GM12891 (cell line): Measurements from ENCODE around the gene MAPT.

Experiments used
- DNase-seq: peaks from one replicate; pipeline ENCODE4 v3.0.0; 2011; ENCODE audit warnings: low spot score; ENCODE audit not compliant: insufficient read length
- FAIRE-seq: peaks from 2 replicates; lab custom pipeline; 2011; peaks lifted over from hg19 to GRCh38; lab: Jason Lieb, UNC
- PAX5 ChIP-seq: IDR thresholded peaks from 2 replicates; pipeline ENCODE4 v1.6.1; 2011; ENCODE audit warnings: low read length, moderate library complexity, mild to moderate bottlenecking; ENCODE audit not compliant: insufficient read depth, severe bottlenecking
- POLR2A ChIP-seq: IDR thresholded peaks from 2 replicates; pipeline ENCODE4 v1.6.1; 2011; ENCODE audit warnings: low read depth, low read length, control low read depth
- POLR2AphosphoS5 ChIP-seq: IDR thresholded peaks from 2 replicates; pipeline ENCODE4 v1.6.1; 2011; ENCODE audit warnings: low read depth, low read length, control low read depth
- POU2F2 ChIP-seq: IDR thresholded peaks from 2 replicates; pipeline ENCODE4 v1.6.1; 2011; ENCODE audit warnings: low read depth, mild to moderate bottlenecking, control low read depth, low read length, moderate library complexity
- SPI1 ChIP-seq: IDR thresholded peaks from 2 replicates; pipeline ENCODE4 v1.6.1; 2011; ENCODE audit warnings: low read depth, low read length, control low read depth
- TAF1 ChIP-seq: IDR thresholded peaks from 2 replicates; pipeline ENCODE4 v1.6.1; 2011; ENCODE audit warnings: low read depth, low read length, control low read depth

The MAPT gene

DNA sequence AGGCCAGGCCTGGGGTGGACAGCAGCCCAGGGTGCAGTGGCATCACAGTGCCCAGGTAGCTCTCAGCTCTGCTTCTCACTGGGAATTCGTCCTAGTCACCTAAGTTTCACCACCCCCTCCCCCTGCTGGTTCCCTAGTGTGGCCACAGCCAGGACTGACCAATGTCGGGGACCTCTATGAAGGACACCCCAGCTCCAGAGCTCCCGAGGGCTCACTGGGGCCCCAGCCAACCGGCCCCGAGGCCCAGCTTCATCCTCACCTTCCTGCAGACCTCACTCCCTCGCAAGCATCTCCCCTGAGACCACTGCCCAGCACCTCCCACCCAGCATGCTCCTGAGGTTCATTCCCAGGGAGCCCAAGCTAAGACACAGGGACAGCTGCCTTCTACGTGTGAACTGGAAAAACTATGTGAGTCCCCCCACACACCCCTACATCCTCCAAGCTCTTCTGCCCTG, 44.8 kb upstream of the MAPT start:
- FAIRE-seq: no peak
- no peak for TF ChIP-seq POLR2A
- DNase-seq: no peak

GRCh38 chr17:45850011-45850410, 44.3 kb upstream of the MAPT start:
- FAIRE-seq (no peak), DNase-seq (no peak)
- TF ChIP-seq TAF1: no peak
- TF ChIP-seq PAX5: no peak
- TF ChIP-seq SPI1: no peak
- no peak for TF ChIP-seq POU2F2
- no peak for TF ChIP-seq POLR2A
- TF ChIP-seq POLR2AphosphoS5: no peak

- no peak for FAIRE-seq
- DNase-seq: no peak
- no peak for TF ChIP-seq PAX5
- TF ChIP-seq SPI1: no peak
- TF ChIP-seq TAF1: no peak
- TF ChIP-seq POU2F2: no peak
- no peak for TF ChIP-seq POLR2A
- TF ChIP-seq POLR2AphosphoS5: no peak
These were observed 43.9 kb upstream of the MAPT start for GRCh38 chr17:45850468-45850867.

DNA sequence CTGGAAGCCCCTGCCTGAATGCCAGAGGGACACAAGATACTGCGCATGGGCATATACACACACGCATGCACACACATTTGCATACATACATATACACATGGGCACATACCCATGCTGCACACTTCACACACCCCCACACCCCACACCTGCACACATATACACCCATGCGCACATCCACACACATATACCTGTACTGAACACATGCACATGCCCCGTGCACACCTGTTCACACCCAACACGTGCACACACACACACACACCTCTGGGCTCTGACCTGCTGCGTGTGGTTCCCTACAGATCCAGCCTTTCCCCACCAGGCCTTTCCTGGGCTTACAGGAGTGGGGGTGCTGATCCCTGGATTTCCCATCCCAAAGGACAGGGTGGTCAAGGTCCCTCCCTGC, 43.3 kb upstream of the MAPT start:
- DNase-seq (no peak), FAIRE-seq (no peak)
- TF ChIP-seq POU2F2 (no peak), POLR2A (no peak)

DNA sequence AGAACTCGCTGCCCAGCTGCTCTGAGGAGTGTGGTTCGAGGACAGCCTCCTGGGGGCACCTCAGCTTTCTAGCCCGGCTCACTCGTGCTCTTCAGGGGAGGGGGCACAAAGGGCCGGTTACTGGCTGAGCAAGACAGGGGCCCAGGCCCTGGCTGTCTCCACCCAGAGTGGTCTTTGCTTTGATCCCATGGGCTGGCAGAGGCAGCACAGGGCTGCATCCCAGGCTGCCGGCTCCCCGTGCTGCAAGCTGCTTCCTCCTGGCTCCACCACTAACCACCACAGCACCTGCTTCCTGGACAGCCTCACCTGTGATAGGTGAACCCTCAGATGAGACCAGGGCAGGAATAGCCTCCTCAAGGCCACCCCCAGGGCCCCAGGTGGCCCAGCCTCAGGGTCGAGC, 42.9 kb upstream of the MAPT start:
- TF ChIP-seq SPI1: no peak
- no peak for TF ChIP-seq PAX5
- no peak for TF ChIP-seq POU2F2
- no peak for TF ChIP-seq POLR2AphosphoS5
- TF ChIP-seq TAF1: no peak
- TF ChIP-seq POLR2A: no peak

DNA sequence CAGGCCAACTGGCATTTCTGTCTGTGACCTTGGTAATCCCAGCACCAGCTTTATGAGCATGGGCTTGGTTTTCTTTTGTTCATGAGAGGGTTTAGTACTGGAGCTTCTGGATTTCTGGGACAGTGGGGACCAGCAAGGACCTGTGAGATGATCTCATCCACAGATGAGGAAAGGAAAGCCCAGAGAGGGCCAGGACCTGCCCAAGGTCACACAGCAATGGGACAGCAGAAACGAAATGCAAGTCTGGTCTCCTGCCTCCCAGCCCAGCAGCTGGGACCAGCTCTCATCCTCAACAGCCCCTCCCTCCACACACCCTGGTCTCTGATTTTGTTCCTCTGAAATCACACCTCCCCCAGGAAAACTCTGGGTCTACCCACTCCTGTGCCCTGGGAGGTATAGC, 42.5 kb upstream of the MAPT start:
- DNase-seq (no peak), FAIRE-seq (no peak)
- no peak for TF ChIP-seq TAF1
- TF ChIP-seq POLR2AphosphoS5: no peak
- no peak for TF ChIP-seq POLR2A
- no peak for TF ChIP-seq SPI1
- TF ChIP-seq POU2F2: no peak
- no peak for TF ChIP-seq PAX5

More for the DNA sequence above, 42.9 kb upstream of the MAPT start:
- FAIRE-seq (no peak), DNase-seq (no peak)

DNA sequence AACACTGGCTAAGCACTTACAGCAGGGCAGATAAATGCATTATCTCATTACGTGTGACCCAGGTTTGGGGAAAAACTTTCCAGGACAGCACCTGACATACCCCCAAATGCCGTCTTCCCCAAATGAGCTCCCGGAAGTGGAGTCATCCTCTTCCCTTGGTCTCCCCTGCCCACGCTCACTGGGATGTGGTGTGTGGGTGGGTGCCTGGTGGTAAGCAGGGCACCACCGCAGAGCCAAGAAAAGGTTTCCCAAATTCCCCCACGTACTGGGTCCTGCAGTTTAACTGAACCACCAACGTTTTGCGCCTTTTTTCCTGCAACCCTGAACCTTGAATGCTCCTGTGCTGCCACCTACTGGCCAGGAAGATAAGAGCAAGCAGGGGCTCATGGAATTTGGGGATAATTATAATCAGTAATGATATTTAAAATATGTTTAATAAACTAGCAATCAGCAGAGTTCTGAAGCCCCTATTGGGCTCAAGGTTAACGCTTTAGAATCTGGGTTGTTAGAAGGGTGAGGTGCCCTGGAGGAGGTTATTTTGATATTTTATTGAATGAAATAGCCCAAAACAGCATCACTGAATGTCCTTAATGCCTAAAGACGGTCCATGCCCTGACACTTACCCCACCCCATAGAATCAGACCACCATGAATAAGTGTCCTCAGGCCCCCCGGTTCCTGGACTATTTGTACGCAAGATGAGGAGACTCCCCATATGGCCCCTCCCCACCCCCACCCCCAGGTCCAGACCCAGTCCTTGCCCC, 41.6 kb upstream of the MAPT start:
- TF ChIP-seq POU2F2: no peak
- no peak for TF ChIP-seq POLR2A
- TF ChIP-seq TAF1: no peak
- TF ChIP-seq SPI1: no peak
- TF ChIP-seq PAX5: no peak
- no peak for TF ChIP-seq POLR2AphosphoS5
- DNase-seq (no peak), FAIRE-seq (peak; percentile 66)

DNA sequence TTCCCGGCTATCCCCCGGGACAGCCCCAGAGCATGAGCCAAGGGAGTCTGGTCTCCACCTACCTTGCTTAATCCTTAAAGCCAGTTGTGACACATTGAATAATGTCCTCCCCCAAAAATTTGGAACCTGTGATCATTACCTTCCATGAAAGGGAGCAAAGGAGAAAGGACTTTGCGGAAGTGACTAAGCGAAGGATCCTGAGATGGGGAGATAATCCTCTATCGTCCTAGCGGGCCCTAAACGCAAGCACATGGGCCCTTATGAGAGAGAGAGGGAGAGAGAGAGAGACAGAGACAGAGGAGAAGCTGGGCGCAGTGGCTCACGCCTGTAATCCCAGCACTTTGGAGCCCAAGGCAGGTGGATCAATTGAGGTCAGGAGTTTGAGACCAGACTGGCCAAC, 40.1 kb upstream of the MAPT start:
- FAIRE-seq: no peak
- TF ChIP-seq SPI1 (no peak), TAF1 (no peak), POU2F2 (no peak), PAX5 (no peak), POLR2AphosphoS5 (no peak), POLR2A (no peak)
- DNase-seq: no peak

DNA sequence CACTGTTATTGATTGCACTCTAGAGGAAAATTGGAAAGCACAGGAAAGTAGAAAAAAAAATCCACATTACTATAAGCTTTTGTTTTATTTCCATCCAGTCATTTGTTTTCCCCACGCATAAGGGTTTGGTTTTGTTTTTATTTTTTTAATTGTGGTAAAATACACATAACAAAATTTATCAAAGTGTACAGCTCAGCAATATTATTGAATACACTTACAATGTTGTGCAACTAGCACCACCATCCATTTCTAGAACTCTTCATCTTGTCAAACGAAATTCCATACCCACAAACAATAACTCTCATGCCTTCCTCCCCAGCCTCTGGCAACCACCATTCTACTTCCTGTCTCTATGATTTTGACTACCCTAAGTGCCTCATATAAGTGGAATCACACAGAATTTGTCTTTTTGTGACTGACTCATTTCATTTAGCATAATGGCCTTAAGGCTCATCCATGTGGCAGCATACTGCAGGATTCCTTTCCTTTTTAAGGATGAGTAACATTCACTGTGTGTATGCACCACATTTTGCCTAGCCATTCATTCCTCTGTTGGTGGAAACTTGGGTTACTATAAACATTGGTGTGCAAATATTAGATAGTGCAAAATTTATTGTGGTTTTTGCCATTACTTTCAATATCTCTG, 38.5 kb upstream of the MAPT start:
- no peak for DNase-seq
- no peak for FAIRE-seq
- no peak for TF ChIP-seq PAX5
- TF ChIP-seq POLR2AphosphoS5: no peak
- no peak for TF ChIP-seq POLR2A
- no peak for TF ChIP-seq POU2F2
- TF ChIP-seq SPI1: no peak
- no peak for TF ChIP-seq TAF1
